Activated naive CD8-positive, alpha-beta T cell treated with anti-CD3 and anti-CD28 coated beads for 36 hours (primary cell): ENCODE results near the gene PRSS35. TPM values are rescaled to one million over a fixed set of nuclear protein-coding genes. Genes with fewer than 3 reads are reported as not detected.
A peak's percentile ranks its signal among the peaks of the same experiment; 100 is the strongest.
"Not testable (repeated sequence)": the region's sequence is repeated elsewhere in the genome, so short reads cannot be mapped to it uniquely, and the experiment has no call there.

Source experiments
- DNase-seq: peaks from one replicate; pipeline ENCODE4 v3.0.0; 2021
- H3K27ac Mint-ChIP-seq: one replicate; pipeline ENCODE4 v1.8.0; 2022; ENCODE audit warnings: mild to moderate bottlenecking, moderate library complexity, mixed read lengths
- H3K27me3 Mint-ChIP-seq: one replicate; pipeline ENCODE4 v1.8.0; 2022; ENCODE audit warnings: mild to moderate bottlenecking, mixed read lengths
- H3K36me3 Mint-ChIP-seq: one replicate; pipeline ENCODE4 v1.8.0; 2021; ENCODE audit warnings: mild to moderate bottlenecking, mixed read lengths
- H3K4me1 Mint-ChIP-seq: one replicate; pipeline ENCODE4 v1.8.0; 2021; ENCODE audit warnings: mixed read lengths
- H3K4me3 Mint-ChIP-seq: one replicate; pipeline ENCODE4 v1.8.0; 2022; ENCODE audit warnings: mild to moderate bottlenecking, moderate library complexity, mixed read lengths
- H3K9me3 Mint-ChIP-seq: one replicate; pipeline ENCODE4 v1.8.0; 2022; ENCODE audit warnings: mixed read lengths
- total RNA-seq, 2 experiments: library from RNA; stranded (reverse); gene quantifications; one replicate each; pipeline ENCODE4 v1.2.3, GENCODE V29; 2021

PRSS35 gene, protein sequence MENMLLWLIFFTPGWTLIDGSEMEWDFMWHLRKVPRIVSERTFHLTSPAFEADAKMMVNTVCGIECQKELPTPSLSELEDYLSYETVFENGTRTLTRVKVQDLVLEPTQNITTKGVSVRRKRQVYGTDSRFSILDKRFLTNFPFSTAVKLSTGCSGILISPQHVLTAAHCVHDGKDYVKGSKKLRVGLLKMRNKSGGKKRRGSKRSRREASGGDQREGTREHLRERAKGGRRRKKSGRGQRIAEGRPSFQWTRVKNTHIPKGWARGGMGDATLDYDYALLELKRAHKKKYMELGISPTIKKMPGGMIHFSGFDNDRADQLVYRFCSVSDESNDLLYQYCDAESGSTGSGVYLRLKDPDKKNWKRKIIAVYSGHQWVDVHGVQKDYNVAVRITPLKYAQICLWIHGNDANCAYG
- total RNA-seq = not detected

- DNase-seq = peak; percentile 20
- peaks cover 7% of the 10 kb centered on the region for H3K4me1 Mint-ChIP-seq
- no peaks in the 10 kb centered on the region for H3K36me3 Mint-ChIP-seq
- no peak within 1 kb of the TSS for H3K27ac Mint-ChIP-seq
- peaks cover 60% of the 10 kb centered on the region for H3K27me3 Mint-ChIP-seq
- H3K9me3 Mint-ChIP-seq = no peaks in the 10 kb centered on the region
- peak within 1 kb of the TSS; percentile 34 for H3K4me3 Mint-ChIP-seq
Measured at GRCh38 chr6:83511901-83512681, at the start of gene PRSS35. Gene PRSS35, plus strand, starts transcription at chr6:83512534. Its CDS starts 10,908 bp downstream, at chr6:83523442.

DNA sequence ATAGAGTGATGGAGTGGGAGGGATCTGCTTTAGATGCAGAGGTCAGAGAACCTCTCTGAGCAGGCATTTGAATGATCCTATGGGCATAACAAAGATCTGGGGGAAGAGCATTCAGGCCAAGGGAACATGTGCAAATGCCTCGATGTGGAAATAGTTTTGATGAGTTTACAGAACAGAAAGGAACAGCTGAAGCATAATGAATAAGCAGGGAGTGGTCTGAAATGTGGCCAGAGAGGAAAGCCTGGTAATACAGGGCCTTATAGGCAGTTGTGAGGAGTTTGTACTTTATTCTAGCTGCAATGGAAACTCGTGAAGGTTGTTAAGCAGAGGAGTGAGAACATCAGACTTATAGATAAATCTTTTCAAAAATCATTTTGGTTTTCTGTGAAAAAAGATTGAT is 48.4 kb upstream of the PRSS35 start:
- Mint-ChIP-seq H3K36me3 (no peaks in the 10 kb centered on the region), H3K4me1 (no peaks in the 10 kb centered on the region), H3K9me3 (no peaks in the 10 kb centered on the region), H3K27ac (no peak overlapping the region), H3K27me3 (peaks cover 3% of the 10 kb centered on the region), H3K4me3 (no peak overlapping the region)
- DNase-seq = no peak

GRCh38 chr6:83464381-83465140 is 47.8 kb upstream of the PRSS35 start:
- no peak for DNase-seq
- H3K27ac Mint-ChIP-seq = no peak overlapping the region
- H3K9me3 Mint-ChIP-seq = no peaks in the 10 kb centered on the region
- H3K4me3 Mint-ChIP-seq = no peak overlapping the region
- H3K27me3 Mint-ChIP-seq = peaks cover 3% of the 10 kb centered on the region
- no peaks in the 10 kb centered on the region for H3K4me1 Mint-ChIP-seq
- H3K36me3 Mint-ChIP-seq = no peaks in the 10 kb centered on the region

GRCh38 chr6:83466328-83466727 is 46.0 kb upstream of the PRSS35 start:
- DNase-seq = no peak
- no peaks in the 10 kb centered on the region for H3K9me3 Mint-ChIP-seq

DNA sequence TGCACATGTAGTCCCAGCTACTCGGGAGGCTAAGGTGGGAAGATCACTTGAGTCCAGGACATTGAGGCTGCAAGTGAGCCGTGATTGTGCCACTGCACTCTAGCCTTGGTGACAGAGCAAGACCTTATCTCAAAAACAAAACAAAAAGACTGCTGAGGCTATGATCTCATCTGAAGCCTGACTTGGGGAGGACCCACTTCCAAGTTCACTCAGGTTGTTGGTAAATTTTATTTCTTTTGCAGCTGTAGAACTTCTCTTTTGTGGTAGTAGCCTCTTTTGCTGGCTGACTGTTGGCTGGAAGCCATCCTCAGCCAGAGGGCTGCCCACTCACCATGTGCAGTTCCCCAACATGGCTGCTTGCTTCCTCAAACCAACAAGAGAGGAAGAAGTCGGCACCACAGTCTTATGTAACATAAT is 44.7 kb upstream of the PRSS35 start:
- Mint-ChIP-seq H3K27ac (no peak overlapping the region), H3K9me3 (no peaks in the 10 kb centered on the region), H3K36me3 (no peaks in the 10 kb centered on the region), H3K27me3 (peaks cover 3% of the 10 kb centered on the region), H3K4me1 (no peaks in the 10 kb centered on the region), H3K4me3 (no peak overlapping the region)
- DNase-seq = no peak

More at GRCh38 chr6:83466328-83466727, 46.0 kb upstream of the PRSS35 start:
- Mint-ChIP-seq H3K4me1 (no peaks in the 10 kb centered on the region), H3K4me3 (no peak overlapping the region), H3K27ac (no peak overlapping the region), H3K36me3 (no peaks in the 10 kb centered on the region), H3K27me3 (peaks cover 3% of the 10 kb centered on the region)

- no peaks in the 10 kb centered on the region for H3K4me1 Mint-ChIP-seq
Measured at GRCh38 chr6:83470001-83470400, 42.3 kb upstream of the PRSS35 start.

DNA sequence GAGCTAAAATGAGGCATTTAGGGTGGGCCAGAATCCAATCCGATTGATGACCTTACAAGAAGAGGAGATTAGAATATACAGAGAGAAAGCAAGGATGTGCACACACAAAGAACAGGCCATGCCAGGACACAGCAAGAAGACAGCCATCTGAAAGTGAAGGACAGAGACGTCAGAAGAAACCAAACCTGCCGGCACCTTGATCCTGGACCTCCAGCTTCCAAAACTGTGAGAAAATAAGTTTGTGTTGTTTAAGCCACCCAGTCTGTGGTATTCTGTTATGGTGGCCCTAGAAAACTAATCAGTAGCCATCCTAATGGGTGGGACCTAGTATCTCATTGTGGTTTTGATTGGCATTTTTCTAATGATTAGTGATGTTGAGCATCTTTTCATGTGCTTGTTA is 41.7 kb upstream of the PRSS35 start:
- no peak for DNase-seq
- Mint-ChIP-seq H3K9me3 (no peaks in the 10 kb centered on the region), H3K27me3 (peaks cover 3% of the 10 kb centered on the region), H3K36me3 (no peaks in the 10 kb centered on the region), H3K4me3 (no peak overlapping the region), H3K4me1 (no peaks in the 10 kb centered on the region), H3K27ac (no peak overlapping the region)

More at GRCh38 chr6:83470001-83470400, 42.3 kb upstream of the PRSS35 start:
- no peaks in the 10 kb centered on the region for H3K9me3 Mint-ChIP-seq
- peaks cover 3% of the 10 kb centered on the region for H3K27me3 Mint-ChIP-seq
- no peak overlapping the region for H3K27ac Mint-ChIP-seq
- no peak overlapping the region for H3K4me3 Mint-ChIP-seq
- no peaks in the 10 kb centered on the region for H3K36me3 Mint-ChIP-seq
- DNase-seq = no peak

- no peaks in the 10 kb centered on the region for H3K4me1 Mint-ChIP-seq
- no peaks in the 10 kb centered on the region for H3K27me3 Mint-ChIP-seq
- no peaks in the 10 kb centered on the region for H3K9me3 Mint-ChIP-seq
- no peak overlapping the region for H3K4me3 Mint-ChIP-seq
- H3K36me3 Mint-ChIP-seq = no peaks in the 10 kb centered on the region
- no peak for DNase-seq
- no peak overlapping the region for H3K27ac Mint-ChIP-seq
Measured at GRCh38 chr6:83472767-83473166, 39.6 kb upstream of the PRSS35 start.

GRCh38 chr6:83474309-83474708 is 38.0 kb upstream of the PRSS35 start:
- no peaks in the 10 kb centered on the region for H3K9me3 Mint-ChIP-seq
- H3K36me3 Mint-ChIP-seq = no peaks in the 10 kb centered on the region
- H3K4me1 Mint-ChIP-seq = no peaks in the 10 kb centered on the region

GRCh38 chr6:83476971-83477370 is 35.4 kb upstream of the PRSS35 start:
- Mint-ChIP-seq H3K27ac (no peak overlapping the region), H3K36me3 (no peaks in the 10 kb centered on the region), H3K9me3 (no peaks in the 10 kb centered on the region), H3K4me3 (no peak overlapping the region), H3K27me3 (peaks cover 5% of the 10 kb centered on the region), H3K4me1 (no peaks in the 10 kb centered on the region)
- no peak for DNase-seq

More at GRCh38 chr6:83474309-83474708, 38.0 kb upstream of the PRSS35 start:
- no peak for DNase-seq
- H3K4me3 Mint-ChIP-seq = no peak overlapping the region
- no peak overlapping the region for H3K27ac Mint-ChIP-seq
- no peaks in the 10 kb centered on the region for H3K27me3 Mint-ChIP-seq

- no peak overlapping the region for H3K27ac Mint-ChIP-seq
- H3K4me3 Mint-ChIP-seq = no peak overlapping the region
- DNase-seq = no peak
- no peaks in the 10 kb centered on the region for H3K9me3 Mint-ChIP-seq
- no peaks in the 10 kb centered on the region for H3K4me1 Mint-ChIP-seq
- no peaks in the 10 kb centered on the region for H3K36me3 Mint-ChIP-seq
- H3K27me3 Mint-ChIP-seq = peaks cover 8% of the 10 kb centered on the region
Measured at GRCh38 chr6:83479389-83479788, 32.9 kb upstream of the PRSS35 start.

DNA sequence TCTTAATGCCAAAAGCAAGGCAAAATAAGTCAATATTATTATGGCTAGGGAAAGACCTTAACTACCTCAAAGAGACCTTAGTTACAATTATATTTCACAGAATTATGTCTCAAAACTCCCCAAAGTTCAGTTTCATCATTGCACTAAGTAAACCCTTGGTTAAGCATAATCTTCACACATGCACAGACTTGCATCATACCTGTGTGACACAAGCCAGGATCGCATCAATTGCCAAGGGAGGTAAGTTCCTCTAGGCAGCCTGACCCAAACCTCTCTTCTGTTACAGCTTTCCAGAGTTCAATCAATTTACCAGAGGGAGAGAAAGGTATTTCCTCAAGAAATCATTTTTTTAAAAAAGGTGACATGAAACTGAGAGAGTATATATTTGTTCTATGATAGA is 31.9 kb upstream of the PRSS35 start:
- DNase-seq = no peak
- H3K36me3 Mint-ChIP-seq = no peaks in the 10 kb centered on the region
- peaks cover 8% of the 10 kb centered on the region for H3K27me3 Mint-ChIP-seq
- H3K9me3 Mint-ChIP-seq = no peaks in the 10 kb centered on the region
- no peak overlapping the region for H3K27ac Mint-ChIP-seq
- no peak overlapping the region for H3K4me3 Mint-ChIP-seq
- no peaks in the 10 kb centered on the region for H3K4me1 Mint-ChIP-seq

DNA sequence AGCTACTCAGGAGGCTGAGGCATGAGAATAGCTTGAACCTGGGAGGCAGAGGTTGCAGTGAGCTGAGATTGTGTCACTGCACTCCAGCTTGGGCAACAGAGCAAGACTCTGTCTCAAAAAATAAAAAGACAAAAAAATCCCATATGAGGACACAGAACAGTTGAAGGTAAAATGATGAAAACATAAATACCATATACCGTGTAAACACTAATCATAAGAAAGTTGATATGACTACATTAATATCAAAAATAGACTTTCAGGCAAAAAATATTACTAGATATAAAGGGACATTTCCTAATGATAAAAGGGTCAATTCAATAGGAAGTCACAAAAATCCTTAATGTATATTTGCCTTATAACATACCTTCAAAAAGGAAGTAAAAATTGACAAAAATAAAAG is 30.4 kb upstream of the PRSS35 start:
- not testable (repeated sequence) for H3K9me3 Mint-ChIP-seq

DNA sequence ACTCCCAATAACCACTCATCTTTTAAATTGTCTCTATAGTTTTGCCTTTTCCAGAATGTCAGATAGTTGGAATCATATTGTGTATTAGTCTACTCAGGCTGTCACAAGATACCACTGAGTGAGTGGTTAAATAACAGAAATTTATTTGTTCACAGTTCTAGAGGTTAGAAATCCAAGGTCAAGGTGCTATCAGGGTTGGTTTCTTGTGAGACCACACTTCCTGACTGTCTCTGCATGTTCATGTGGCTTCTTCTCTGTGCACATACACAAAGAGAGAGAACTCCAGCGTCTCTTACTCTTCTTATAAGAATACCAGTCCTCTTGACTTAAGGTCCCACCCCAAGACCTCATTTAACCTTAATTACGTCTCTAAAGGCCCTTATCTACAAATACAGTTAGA is 23.9 kb upstream of the PRSS35 start:
- Mint-ChIP-seq H3K4me3 (no peak overlapping the region), H3K9me3 (no peaks in the 10 kb centered on the region), H3K4me1 (no peaks in the 10 kb centered on the region), H3K36me3 (no peaks in the 10 kb centered on the region), H3K27me3 (no peaks in the 10 kb centered on the region), H3K27ac (no peak overlapping the region)
- no peak for DNase-seq

More for the DNA sequence above, 30.4 kb upstream of the PRSS35 start:
- H3K36me3 Mint-ChIP-seq, H3K27me3 Mint-ChIP-seq, H3K4me1 Mint-ChIP-seq, DNase-seq, H3K27ac Mint-ChIP-seq, H3K4me3 Mint-ChIP-seq: not testable (repeated sequence)

DNA sequence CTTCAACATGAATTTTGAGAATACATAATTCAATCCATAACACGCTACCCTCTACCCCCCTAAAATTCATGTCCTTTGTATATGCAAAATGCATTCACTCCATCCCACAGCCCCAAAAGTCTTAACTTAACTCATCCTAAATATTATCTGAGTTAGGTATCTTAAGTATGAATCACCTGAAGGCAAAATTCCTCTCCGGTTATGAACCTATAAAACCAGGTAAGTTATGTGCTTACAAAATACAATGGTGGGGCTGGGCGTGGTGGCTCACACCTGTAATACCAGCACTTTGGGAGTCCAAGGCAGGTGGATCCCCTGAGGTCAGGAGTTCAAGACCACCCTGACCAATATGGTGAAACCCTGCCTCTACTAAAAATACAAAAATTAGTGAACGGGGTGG is 23.5 kb upstream of the PRSS35 start:
- Mint-ChIP-seq H3K27ac (no peak overlapping the region), H3K27me3 (peaks cover under 1% of the 10 kb centered on the region), H3K4me3 (no peak overlapping the region), H3K36me3 (no peaks in the 10 kb centered on the region), H3K4me1 (no peaks in the 10 kb centered on the region), H3K9me3 (no peaks in the 10 kb centered on the region)
- DNase-seq = no peak
